IPS-20b (cell line): ENCODE measurements around the gene KCNIP4.

ENCODE experiments used
- H3K27ac ChIP-seq: one replicate; pipeline ENCODE4 v1.5.1; 2013; ENCODE audit warnings: low read length
- H3K27me3 ChIP-seq: 2 replicates; pipeline ENCODE4 v1.6.1; 2013; ENCODE audit warnings: mild to moderate bottlenecking, low read length, inconsistent platforms; ENCODE audit not compliant: insufficient read depth
- H3K36me3 ChIP-seq: 2 replicates; pipeline ENCODE4 v1.6.1; 2013; ENCODE audit warnings: low read depth, mild to moderate bottlenecking, inconsistent platforms, low read length, moderate library complexity; ENCODE audit not compliant: insufficient read depth
- H3K4me1 ChIP-seq: 2 replicates; pipeline ENCODE4 v1.6.1; 2013; ENCODE audit warnings: mild to moderate bottlenecking, control low read depth, inconsistent platforms, low read length, moderate library complexity; ENCODE audit not compliant: insufficient read depth
- H3K4me3 ChIP-seq: 2 replicates; pipeline ENCODE4 v1.5.1; 2013; ENCODE audit warnings: mild to moderate bottlenecking, low read length, inconsistent platforms
- H3K9ac ChIP-seq: 2 replicates; pipeline ENCODE4 v1.6.1; 2013; ENCODE audit warnings: low read depth, mild to moderate bottlenecking, inconsistent platforms, low read length, moderate library complexity
- H3K9me3 ChIP-seq: 2 replicates; pipeline ENCODE4 v1.6.1; 2013; ENCODE audit warnings: mild to moderate bottlenecking, low read depth, low read length, inconsistent platforms; ENCODE audit not compliant: insufficient read depth

KCNIP4 gene

GRCh38 chr4:21126014-21126512, 822.5 kb downstream of the KCNIP4 start:
- H3K4me1 ChIP-seq, result no peaks in the 10 kb centered on the region
- peaks cover 4% of the 10 kb centered on the region; the same call in 1 of the 2 replicates for H3K9me3 ChIP-seq
- H3K9ac ChIP-seq, result no peak overlapping the region
- no peak overlapping the region for H3K27ac ChIP-seq
- H3K36me3 ChIP-seq, result no peaks in the 10 kb centered on the region
- H3K4me3 ChIP-seq, result no peak overlapping the region
- H3K27me3 ChIP-seq, result no peaks in the 10 kb centered on the region

- Histone ChIP-seq H3K4me3 (no peak overlapping the region), H3K9ac (no peak overlapping the region)
These were observed 830.3 kb downstream of the KCNIP4 start for GRCh38 chr4:21118301-21118700.

GRCh38 chr4:21117541-21118180, 830.9 kb downstream of the KCNIP4 start:
- no peak overlapping the region for H3K27ac ChIP-seq
- no peaks in the 10 kb centered on the region for H3K9me3 ChIP-seq
- peaks cover 3% of the 10 kb centered on the region; the same call in 1 of the 2 replicates for H3K4me1 ChIP-seq
- H3K36me3 ChIP-seq, result no peaks in the 10 kb centered on the region
- H3K9ac ChIP-seq, result no peak overlapping the region
- no peaks in the 10 kb centered on the region for H3K27me3 ChIP-seq
- H3K4me3 ChIP-seq, result no peak overlapping the region

More at GRCh38 chr4:21118301-21118700, 830.3 kb downstream of the KCNIP4 start:
- Histone ChIP-seq H3K4me1 (peaks cover 3% of the 10 kb centered on the region; the same call in 1 of the 2 replicates), H3K36me3 (no peaks in the 10 kb centered on the region), H3K27ac (no peak overlapping the region), H3K9me3 (no peaks in the 10 kb centered on the region), H3K27me3 (no peaks in the 10 kb centered on the region)

DNA sequence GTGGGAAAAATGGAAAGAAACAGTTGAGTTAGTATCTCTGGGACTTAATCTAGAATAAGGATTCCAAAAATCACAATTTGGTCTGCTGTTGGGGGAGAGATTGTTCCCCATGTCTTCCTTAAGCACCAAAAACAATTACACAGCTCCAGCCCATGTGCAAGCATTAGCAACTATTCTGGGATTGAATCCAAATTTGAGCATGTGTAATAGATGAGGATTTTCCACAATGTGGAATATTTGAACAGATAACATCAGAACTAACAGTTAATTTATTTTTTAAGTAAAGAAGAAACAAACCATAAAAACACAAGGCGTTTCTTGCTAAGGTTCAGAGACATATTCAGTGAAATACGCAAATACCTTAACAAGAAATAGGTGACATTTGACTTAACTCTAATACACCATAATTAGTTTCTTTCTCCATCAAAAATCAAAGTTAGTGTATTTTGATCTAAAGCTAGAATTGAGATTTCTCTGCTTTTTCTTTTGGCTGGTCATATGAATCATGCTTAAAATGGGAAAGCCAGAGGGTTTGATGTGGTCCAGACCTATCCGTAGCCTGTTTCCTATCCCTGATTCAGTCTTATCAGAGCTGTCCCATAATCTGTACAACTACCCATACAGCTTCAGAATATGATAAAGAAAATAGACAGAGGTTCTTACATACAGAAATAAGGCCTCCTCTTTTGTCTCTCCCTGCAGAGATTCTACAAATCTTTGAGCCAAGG, 834.9 kb downstream of the KCNIP4 start:
- Histone ChIP-seq H3K9me3 (peaks cover 18% of the 10 kb centered on the region), H3K36me3 (no peaks in the 10 kb centered on the region), H3K9ac (no peak overlapping the region), H3K4me3 (no peak overlapping the region), H3K4me1 (peaks cover 3% of the 10 kb centered on the region; the same call in 1 of the 2 replicates), H3K27me3 (no peaks in the 10 kb centered on the region), H3K27ac (no peak overlapping the region)

DNA sequence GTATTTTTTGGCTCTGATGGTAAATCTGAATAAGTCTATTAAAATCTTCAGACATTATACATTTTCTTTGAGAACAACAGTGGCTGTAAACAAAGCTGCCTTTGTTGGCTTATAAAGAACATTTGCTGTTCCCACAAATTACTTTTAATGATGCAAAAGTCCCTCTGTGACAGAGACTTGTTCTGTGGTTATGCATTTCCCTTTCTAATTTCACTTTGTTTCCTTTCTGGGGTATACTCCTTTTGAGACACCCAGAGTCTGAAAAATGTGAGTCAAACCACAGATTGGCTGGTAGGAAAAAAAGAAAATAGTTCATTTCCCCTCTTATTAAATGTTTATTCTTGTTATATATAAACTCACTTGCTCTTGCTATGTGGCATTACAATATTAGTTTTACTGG, 845.9 kb downstream of the KCNIP4 start:
- no peak overlapping the region for H3K9ac ChIP-seq
- no peak overlapping the region for H3K27ac ChIP-seq
- H3K36me3 ChIP-seq, result no peaks in the 10 kb centered on the region
- H3K4me1 ChIP-seq, result no peaks in the 10 kb centered on the region
- H3K4me3 ChIP-seq, result no peak overlapping the region
- H3K9me3 ChIP-seq, result no peaks in the 10 kb centered on the region
- H3K27me3 ChIP-seq, result no peaks in the 10 kb centered on the region

- no peak overlapping the region for H3K9ac ChIP-seq
- H3K27ac ChIP-seq, result no peak overlapping the region
- no peaks in the 10 kb centered on the region for H3K4me1 ChIP-seq
- no peaks in the 10 kb centered on the region for H3K36me3 ChIP-seq
- no peak overlapping the region for H3K4me3 ChIP-seq
- H3K9me3 ChIP-seq, result no peaks in the 10 kb centered on the region
- no peaks in the 10 kb centered on the region for H3K27me3 ChIP-seq
These were observed 850.7 kb downstream of the KCNIP4 start for GRCh38 chr4:21097865-21098264.

DNA sequence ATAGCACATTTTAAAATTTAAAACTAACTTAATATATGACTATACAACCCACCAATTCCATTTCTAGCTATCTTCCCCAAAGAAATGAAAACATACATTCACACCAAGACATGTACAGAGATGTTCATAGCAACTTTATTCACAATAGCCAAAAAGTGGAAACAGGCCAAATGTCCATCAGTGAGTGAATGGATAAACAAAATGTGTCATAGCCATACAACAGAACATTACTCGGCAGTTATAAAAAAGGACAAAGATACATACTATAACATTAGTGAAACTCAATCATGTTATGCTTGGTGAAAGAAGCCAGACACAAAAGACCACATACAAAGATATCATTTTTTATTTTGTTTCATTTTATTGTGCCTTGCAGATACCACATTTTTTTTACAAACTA, 851.5 kb downstream of the KCNIP4 start:
- H3K4me1 ChIP-seq, result no peaks in the 10 kb centered on the region
- no peaks in the 10 kb centered on the region for H3K36me3 ChIP-seq
- H3K27ac ChIP-seq, result no peak overlapping the region
- no peak overlapping the region for H3K9ac ChIP-seq
- H3K4me3 ChIP-seq, result no peak overlapping the region
- no peaks in the 10 kb centered on the region for H3K27me3 ChIP-seq
- no peaks in the 10 kb centered on the region for H3K9me3 ChIP-seq

- Histone ChIP-seq H3K4me3 (no peak overlapping the region), H3K9ac (no peak overlapping the region), H3K27me3 (no peaks in the 10 kb centered on the region), H3K36me3 (no peaks in the 10 kb centered on the region), H3K27ac (no peak overlapping the region), H3K9me3 (no peaks in the 10 kb centered on the region), H3K4me1 (no peaks in the 10 kb centered on the region)
These were observed 856.0 kb downstream of the KCNIP4 start for GRCh38 chr4:21092531-21092930.

DNA sequence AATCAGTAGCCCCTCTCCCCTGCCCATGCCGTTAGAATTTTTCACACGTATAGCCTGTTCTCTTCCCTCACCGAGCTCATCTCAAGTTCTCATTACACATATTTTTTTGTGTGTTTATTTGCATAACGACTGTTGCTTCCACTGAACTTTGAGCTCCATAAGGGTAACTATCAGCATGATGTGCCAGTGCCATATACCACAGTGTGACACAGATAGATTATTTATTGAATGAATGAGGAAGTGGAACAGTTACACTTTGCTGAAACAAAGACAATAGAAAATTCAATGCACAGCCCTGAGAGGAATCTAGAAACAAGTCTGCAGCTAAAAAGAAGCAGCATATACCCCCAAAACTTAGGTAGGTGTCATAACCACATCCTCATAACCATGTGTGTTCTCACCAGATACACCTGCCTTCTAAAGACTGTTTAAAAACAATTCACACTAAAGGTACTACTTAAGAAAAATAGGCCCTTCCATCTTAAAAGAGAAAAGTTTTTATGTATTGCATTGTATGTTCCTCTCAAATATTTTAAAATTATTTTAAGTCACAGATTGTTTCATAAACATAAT, 858.4 kb downstream of the KCNIP4 start:
- Histone ChIP-seq H3K36me3 (no peaks in the 10 kb centered on the region), H3K27me3 (no peaks in the 10 kb centered on the region), H3K9me3 (no peaks in the 10 kb centered on the region), H3K9ac (no peak overlapping the region), H3K4me3 (no peak overlapping the region), H3K4me1 (no peaks in the 10 kb centered on the region), H3K27ac (no peak overlapping the region)

GRCh38 chr4:21083413-21083812, 865.2 kb downstream of the KCNIP4 start:
- Histone ChIP-seq H3K9me3 (no peaks in the 10 kb centered on the region), H3K27me3 (no peaks in the 10 kb centered on the region), H3K27ac (no peak overlapping the region), H3K4me1 (peaks cover 11% of the 10 kb centered on the region; the same call in 1 of the 2 replicates), H3K9ac (no peak overlapping the region), H3K4me3 (no peak overlapping the region), H3K36me3 (no peaks in the 10 kb centered on the region)

GRCh38 chr4:21077967-21078366, 870.6 kb downstream of the KCNIP4 start:
- Histone ChIP-seq H3K4me3 (no peak overlapping the region), H3K9ac (no peak overlapping the region), H3K27ac (no peak overlapping the region), H3K4me1 (no peaks in the 10 kb centered on the region), H3K9me3 (no peaks in the 10 kb centered on the region), H3K27me3 (no peaks in the 10 kb centered on the region), H3K36me3 (no peaks in the 10 kb centered on the region)

DNA sequence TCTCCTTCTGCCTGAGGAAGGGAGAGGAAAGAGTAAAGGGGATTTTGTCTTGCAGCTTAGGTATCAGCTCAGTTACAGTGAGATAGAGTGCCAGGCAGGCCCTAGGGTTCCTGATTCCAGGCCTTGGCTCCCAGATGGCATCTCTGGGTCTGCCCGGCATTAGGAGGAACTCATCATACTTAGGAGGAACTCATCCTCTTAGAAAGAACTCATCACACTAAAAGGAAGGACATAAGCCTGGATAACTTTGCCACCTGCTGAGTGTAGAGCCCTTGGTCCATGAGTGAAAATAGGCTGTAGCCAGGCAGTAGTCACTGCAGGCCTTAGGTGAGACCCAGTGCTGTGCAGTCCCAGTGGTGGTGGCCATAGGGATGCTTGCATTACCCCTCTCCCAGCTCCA, 881.2 kb downstream of the KCNIP4 start:
- H3K27me3 ChIP-seq, result no peaks in the 10 kb centered on the region
- no peaks in the 10 kb centered on the region for H3K36me3 ChIP-seq
- no peak overlapping the region for H3K9ac ChIP-seq
- no peaks in the 10 kb centered on the region; the same call in 1 of the 2 replicates for H3K4me1 ChIP-seq
- no peak overlapping the region for H3K27ac ChIP-seq
- H3K9me3 ChIP-seq, result no peaks in the 10 kb centered on the region
- H3K4me3 ChIP-seq, result no peak overlapping the region
